H1 (cell line): Measurements from ENCODE around the gene SLIT3. TPM values are rescaled to one million over a fixed set of nuclear protein-coding genes. Genes with fewer than 3 reads are reported as not detected.

Source experiments
- ASH2L ChIP-seq: fragments of 200-600, 300-600 bp; sonication (generic); IDR thresholded peaks from one replicate; pipeline ENCODE4 v1.7.1; 2017; ENCODE audit warnings: low read length
- FOSL1 ChIP-seq: IDR thresholded peaks from 2 replicates; pipeline ENCODE4 v1.6.1; 2011; ENCODE audit warnings: mild to moderate bottlenecking, low read depth, low read length, moderate library complexity; ENCODE audit not compliant: insufficient read depth
- HDAC2 ChIP-seq, 2 experiments: fragments of 300-600 bp in 1 of 2; sonication (generic) in 1 of 2; IDR thresholded peaks; 2 replicates each; pipeline ENCODE4 v1.6.1; 2011 to 2012; ENCODE audit warnings: low read depth in 2 of 2, low read length in 2 of 2, mild to moderate bottlenecking in 2 of 2, moderate library complexity in 2 of 2, borderline replicate concordance in 1 of 2, inconsistent platforms in 1 of 2
- KDM4A ChIP-seq: IDR thresholded peaks from one replicate; pipeline ENCODE4 v1.7.1; 2012; ENCODE audit warnings: low read depth, mild to moderate bottlenecking, moderate library complexity, low read length, inconsistent platforms; ENCODE audit not compliant: severe bottlenecking
- SP1 ChIP-seq: IDR thresholded peaks from 2 replicates; pipeline ENCODE4 v1.6.1; 2011; ENCODE audit warnings: low read depth, low read length
- TAF1 ChIP-seq: IDR thresholded peaks from 2 replicates; pipeline ENCODE4 v1.6.1; 2011; ENCODE audit warnings: mild to moderate bottlenecking, low read depth, low read length
- YY1 ChIP-seq: IDR thresholded peaks from 2 replicates; pipeline ENCODE4 v1.6.1; 2011; ENCODE audit warnings: low read depth, mild to moderate bottlenecking, low read length
- polyA plus RNA-seq, 7 experiments: library from polyadenylated mRNA; depleted of rRNA in 3 of 7; stranded (reverse) in 5 of 7; unstranded in 2 of 7; fragments of >200 nt in 5 of 7; fragments of 200-250 nt in 2 of 7; gene quantifications; 1 replicate in 5 of 7; 2 replicates in 1 of 7; 4 replicates in 1 of 7; pipeline versions ENCODE4 v1.2.1 to v1.2.3, GENCODE V29; 2011 to 2013; ENCODE audit warnings: missing spikeins in 2 of 7, mixed read lengths in 2 of 7
- total RNA-seq: library from RNA; stranded (reverse); fragmentation: NEBNext Ultra II Directional; extraction: Animal tissue kit (Norgen Biotek cat#: 25700); gene quantifications from 2 replicates; pipeline ENCODE4 v1.2.1, GENCODE V29; 2021

Gene SLIT3
- total and polyA plus RNA-seq, 2 of the 8 experiments (the other 6 are each of a cell fraction or from before 2014, with no cell fraction given), result 1.1 to 1.2 TPM

DNA sequence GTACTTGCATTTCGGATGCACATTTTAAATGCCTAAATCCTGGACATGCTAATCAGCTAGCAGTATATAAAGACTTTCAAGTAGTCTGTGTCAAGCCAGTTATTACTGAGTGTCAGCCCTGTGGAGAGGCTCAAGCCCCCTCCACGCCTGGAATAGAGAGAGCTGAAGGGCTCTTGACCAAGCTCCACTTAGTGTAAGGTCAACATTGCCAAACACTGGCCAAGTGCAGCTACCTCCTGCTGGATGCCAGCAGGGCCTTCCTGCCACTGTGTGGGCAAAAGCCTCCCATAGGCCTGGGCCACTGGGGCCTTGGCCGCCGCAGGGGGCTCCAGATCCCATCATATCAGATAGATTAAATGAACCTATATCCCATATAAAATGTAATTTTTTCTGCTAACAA is 482.4 kb downstream of the SLIT3 start (continued):
- TF ChIP-seq TAF1 (no peak), ASH2L (no peak), KDM4A (no peak), FOSL1 (no peak), SP1 (no peak), HDAC2 (IDR thresholded peaks at IDR 0.05; ENCODE audit: borderline replicate concordance in 1 of 2, low read depth in 2 of 2, low read length in 2 of 2) (no peak), YY1 (no peak)
